ENCODE results near the gene SYK. TPM values are rescaled to one million over a fixed set of nuclear protein-coding genes. Genes with fewer than 3 reads are reported as not detected.

SYK gene
- total RNA-seq, 1 donor, result not detected

DNA sequence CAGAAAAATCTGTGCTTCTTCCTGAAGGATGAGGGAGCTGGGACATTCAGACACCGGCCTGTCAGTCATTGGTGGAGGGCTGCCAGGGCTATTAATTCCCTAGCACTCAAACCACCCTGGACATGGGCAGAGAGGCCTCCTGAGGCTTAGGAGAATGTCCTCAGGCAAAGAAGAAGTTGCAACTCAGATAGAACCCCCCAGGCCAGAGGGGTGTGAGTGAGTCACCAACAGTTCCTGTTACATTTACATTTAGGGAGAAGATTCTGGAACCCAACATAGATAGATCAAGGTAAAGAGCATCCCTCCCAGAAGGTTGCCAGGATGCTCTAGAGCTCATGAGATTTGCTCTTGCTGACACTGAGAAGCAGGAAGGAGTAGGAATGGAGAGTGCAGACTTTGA is 29.2 kb upstream of the SYK start:
- TF ChIP-seq, protein P1, sequence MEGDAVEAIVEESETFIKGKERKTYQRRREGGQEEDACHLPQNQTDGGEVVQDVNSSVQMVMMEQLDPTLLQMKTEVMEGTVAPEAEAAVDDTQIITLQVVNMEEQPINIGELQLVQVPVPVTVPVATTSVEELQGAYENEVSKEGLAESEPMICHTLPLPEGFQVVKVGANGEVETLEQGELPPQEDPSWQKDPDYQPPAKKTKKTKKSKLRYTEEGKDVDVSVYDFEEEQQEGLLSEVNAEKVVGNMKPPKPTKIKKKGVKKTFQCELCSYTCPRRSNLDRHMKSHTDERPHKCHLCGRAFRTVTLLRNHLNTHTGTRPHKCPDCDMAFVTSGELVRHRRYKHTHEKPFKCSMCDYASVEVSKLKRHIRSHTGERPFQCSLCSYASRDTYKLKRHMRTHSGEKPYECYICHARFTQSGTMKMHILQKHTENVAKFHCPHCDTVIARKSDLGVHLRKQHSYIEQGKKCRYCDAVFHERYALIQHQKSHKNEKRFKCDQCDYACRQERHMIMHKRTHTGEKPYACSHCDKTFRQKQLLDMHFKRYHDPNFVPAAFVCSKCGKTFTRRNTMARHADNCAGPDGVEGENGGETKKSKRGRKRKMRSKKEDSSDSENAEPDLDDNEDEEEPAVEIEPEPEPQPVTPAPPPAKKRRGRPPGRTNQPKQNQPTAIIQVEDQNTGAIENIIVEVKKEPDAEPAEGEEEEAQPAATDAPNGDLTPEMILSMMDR (IDR thresholded peaks at IDR 0.05; ENCODE audit: insufficient read depth, low read depth, low read length), result no peak
- no peak for DNase-seq (ENCODE audit: low read depth)
- H3K4me3 ChIP-seq (ENCODE audit: low read depth, low read length), result no peak overlapping the region

DNA sequence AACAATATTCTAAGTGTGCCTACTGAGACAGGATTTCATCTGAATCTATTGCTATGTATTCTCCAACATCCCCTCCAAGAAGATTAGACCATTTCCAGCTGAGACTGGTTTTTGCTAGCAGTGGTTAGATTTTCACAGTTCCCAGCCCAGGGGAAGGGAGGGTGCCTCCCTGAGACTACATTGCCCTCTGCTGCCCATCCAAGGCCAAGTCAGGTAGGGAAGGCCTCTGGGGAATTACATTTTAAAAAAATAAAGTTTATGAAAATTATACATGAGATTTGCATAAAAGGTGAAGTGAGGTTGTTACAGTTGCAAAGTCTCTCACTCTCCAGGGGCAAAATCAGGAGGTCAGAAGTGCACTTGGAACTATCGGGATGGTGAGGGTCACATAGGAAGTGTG is 28.0 kb upstream of the SYK start:
- TF ChIP-seq, protein P1 (IDR thresholded peaks at IDR 0.05; ENCODE audit: insufficient read depth, low read depth, low read length), result peak; percentile 26
- no peak overlapping the region for H3K4me3 ChIP-seq (ENCODE audit: low read depth, low read length)
- DNase-seq (ENCODE audit: low read depth), result no peak

DNA sequence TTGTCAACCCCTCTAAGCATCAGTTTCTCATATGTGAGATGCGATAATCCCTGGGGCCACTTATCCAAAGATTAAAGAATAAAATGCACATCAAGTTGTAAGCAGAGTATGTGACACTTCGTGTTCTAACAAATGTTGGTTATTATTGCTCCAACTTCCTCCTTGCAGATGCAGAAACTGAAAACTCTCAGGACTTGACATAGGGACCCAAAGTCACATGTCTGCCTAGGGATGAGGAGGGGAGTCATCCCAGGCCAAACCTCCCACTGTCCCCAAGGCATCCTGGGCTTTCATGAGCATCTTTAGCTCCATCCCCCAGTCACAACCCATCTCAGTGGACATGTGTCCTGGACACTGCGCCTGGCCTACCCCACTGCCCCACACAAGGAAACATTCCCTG is 27.5 kb upstream of the SYK start:
- DNase-seq (ENCODE audit: low read depth), result no peak
- TF ChIP-seq, protein P1 (IDR thresholded peaks at IDR 0.05; ENCODE audit: insufficient read depth, low read depth, low read length), result no peak
- H3K4me3 ChIP-seq (ENCODE audit: low read depth, low read length), result no peak overlapping the region

DNA sequence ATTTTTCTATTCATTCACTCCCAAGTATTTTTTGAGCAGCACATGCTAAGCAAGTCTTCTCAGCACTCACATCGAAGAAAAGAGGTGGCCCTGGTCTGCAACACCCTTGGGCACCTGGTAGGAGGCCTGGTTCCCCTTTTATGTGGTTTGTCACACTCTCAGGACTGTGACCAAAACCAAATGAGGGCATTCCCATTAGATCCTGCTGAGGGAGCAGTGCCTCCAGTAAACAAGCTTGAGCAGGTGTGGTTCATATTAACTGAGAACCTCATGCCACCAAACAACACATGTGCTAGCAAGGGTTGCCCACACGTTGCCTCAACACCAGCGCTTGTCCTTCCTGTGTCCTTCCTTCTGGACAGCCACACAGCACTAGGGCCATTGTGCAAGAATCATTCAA is 26.9 kb upstream of the SYK start:
- no peak for DNase-seq (ENCODE audit: low read depth)
- TF ChIP-seq, protein P1 (IDR thresholded peaks at IDR 0.05; ENCODE audit: insufficient read depth, low read depth, low read length), result no peak

DNA sequence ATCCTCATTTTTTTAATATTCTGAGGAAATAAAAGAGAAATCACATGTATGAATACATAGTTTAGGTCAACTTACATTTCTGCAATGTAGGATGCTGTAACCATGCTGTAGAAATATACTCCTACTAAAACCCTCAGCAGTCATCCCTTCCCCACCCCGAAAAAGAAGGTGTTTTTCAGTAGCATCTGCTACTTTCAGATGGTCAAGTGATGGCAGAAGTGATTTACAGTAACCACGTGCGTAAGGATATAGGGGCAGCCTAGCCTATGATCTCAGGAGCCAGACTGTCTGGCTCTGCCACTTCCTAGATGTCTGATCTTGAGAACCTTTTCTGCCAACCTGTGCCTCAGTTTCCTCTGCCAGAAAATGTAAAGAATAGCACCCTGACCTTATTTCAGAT is 26.0 kb upstream of the SYK start:
- TF ChIP-seq, protein P1 (IDR thresholded peaks at IDR 0.05; ENCODE audit: insufficient read depth, low read depth, low read length), result no peak
- no peak overlapping the region for H3K4me3 ChIP-seq (ENCODE audit: low read depth, low read length)
- no peak for DNase-seq (ENCODE audit: low read depth)

More for the DNA sequence above, 26.9 kb upstream of the SYK start:
- no peak overlapping the region for H3K4me3 ChIP-seq (ENCODE audit: low read depth, low read length)

DNA sequence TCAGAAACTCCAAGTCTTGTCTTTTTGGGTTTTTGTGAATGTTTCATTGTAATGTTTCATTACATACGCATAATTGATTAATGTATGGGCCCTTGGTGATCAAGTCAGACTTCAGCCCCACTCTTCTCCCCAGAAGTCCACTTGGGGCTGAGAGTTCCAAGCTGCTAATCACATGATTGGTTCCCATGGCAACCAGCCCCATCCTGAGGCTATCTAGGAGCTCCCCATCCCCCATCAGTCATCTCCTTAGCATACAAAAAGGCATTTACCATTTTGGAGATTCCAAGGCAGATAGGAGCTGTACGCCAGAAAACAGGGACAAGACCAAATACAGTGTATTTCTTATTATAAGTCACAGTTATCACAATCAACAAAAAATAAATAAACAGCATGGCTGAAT is 22.9 kb upstream of the SYK start:
- no peak overlapping the region for H3K4me3 ChIP-seq (ENCODE audit: low read depth, low read length)
- TF ChIP-seq, protein P1 (IDR thresholded peaks at IDR 0.05; ENCODE audit: insufficient read depth, low read depth, low read length), result no peak
- no peak for DNase-seq (ENCODE audit: low read depth)

DNA sequence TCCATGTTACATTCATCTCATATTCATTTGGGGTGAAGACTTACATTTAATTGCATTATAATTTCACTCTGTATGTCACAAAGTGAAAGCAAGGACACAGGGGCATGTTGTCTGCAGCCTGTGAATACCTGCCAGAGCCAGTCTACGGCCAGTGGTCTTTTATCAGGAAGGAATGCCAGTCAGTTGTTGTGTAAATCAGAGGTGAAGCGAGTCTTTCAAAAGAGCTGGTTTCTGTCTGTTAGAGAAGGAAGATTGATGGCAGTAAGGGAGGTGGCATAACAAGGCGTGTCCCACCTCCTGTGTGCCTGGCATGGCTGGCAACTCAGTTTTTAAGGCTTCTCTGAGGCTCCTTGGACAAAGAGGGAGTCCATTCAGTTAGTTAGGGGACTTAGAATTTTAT is 18.1 kb upstream of the SYK start:
- H3K4me3 ChIP-seq (ENCODE audit: low read depth, low read length), result no peak overlapping the region
- DNase-seq (ENCODE audit: low read depth), result no peak
- TF ChIP-seq, protein P1 (IDR thresholded peaks at IDR 0.05; ENCODE audit: insufficient read depth, low read depth, low read length), result no peak

All from fibroblast of villous mesenchyme (primary cell).